ENCODE results near the gene BHLHE40. TPM values are rescaled to one million over a fixed set of nuclear protein-coding genes. Genes with fewer than 3 reads are reported as not detected.
A peak's percentile ranks its signal among the peaks of the same experiment; 100 is the strongest.

The BHLHE40 gene
- total and polyA plus RNA-seq, 2 of the 8 experiments (the other 6 are each of a cell fraction or from before 2014, with no cell fraction given): 1.5 to 2.2 TPM

DNA sequence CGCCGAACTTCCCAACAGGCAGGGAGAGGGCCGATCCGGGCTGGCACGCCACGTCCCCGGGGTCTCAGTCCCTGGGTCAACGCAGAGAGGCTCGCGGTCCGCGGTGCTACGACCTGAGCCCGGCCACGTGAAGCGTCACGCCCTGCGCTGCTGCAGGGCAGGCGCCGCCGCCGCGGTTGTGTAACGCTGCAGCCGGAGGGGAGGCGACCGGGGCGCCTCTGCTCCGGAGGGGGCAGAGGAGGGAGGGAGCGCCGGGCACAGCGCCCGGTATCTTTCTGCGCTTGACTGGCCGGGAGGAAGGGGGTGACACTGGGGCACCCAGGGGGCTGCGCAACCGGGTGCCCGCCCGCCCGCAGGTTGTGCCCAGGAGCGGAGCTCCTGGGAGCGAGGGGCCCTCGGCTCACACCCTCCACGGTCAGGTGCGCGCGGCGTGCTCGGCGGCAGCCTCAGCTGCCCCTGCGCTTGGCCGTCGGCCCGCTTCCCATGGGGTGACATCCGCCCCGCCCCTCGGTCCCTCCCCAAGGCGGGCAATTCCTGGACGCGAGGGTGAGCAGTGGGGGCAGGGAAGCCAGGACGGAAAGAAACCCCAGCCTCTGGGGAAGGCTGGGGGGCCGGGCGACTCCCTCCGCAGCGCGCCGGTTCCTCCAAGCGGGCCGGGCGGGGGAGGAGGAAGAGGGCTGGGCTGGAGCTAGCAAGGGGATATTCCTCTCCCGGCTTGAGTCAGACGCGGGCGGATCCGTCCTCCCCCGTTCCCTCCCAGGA is 852 bp upstream of the BHLHE40 start (continued):
- 0 out of 2 replicates have a peak, but pooled peaks have one; percentile 37 for TF ChIP-seq SUZ12 (IDR thresholded peaks at IDR 0.05; ENCODE audit: low read length)
- TF ChIP-seq, protein P1, sequence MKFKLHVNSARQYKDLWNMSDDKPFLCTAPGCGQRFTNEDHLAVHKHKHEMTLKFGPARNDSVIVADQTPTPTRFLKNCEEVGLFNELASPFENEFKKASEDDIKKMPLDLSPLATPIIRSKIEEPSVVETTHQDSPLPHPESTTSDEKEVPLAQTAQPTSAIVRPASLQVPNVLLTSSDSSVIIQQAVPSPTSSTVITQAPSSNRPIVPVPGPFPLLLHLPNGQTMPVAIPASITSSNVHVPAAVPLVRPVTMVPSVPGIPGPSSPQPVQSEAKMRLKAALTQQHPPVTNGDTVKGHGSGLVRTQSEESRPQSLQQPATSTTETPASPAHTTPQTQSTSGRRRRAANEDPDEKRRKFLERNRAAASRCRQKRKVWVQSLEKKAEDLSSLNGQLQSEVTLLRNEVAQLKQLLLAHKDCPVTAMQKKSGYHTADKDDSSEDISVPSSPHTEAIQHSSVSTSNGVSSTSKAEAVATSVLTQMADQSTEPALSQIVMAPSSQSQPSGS (IDR thresholded peaks at IDR 0.05; ENCODE audit: low read length): no peak
- no peak for TF ChIP-seq SAP30 (IDR thresholded peaks at IDR 0.05; ENCODE audit: insufficient read depth, insufficient replicate concordance, low read length)
- TF ChIP-seq YY1 (IDR thresholded peaks at IDR 0.05; ENCODE audit: low read depth, low read length): no peak
- no peak for TF ChIP-seq SP1 (IDR thresholded peaks at IDR 0.05; ENCODE audit: low read depth, low read length)
- TF ChIP-seq CHD1 (IDR thresholded peaks at IDR 0.05; ENCODE audit: low read depth, low read length): no peak
- TF ChIP-seq SIX5 (IDR thresholded peaks at IDR 0.05; ENCODE audit: low read depth, low read length): no peak
- TF ChIP-seq POLR2AphosphoS5 (IDR thresholded peaks at IDR 0.05; ENCODE audit: low read depth, low read length): 0 out of 2 replicates have a peak, but pooled peaks have one; percentile 11
